ENCODE results near the gene DAPK1.

DNA sequence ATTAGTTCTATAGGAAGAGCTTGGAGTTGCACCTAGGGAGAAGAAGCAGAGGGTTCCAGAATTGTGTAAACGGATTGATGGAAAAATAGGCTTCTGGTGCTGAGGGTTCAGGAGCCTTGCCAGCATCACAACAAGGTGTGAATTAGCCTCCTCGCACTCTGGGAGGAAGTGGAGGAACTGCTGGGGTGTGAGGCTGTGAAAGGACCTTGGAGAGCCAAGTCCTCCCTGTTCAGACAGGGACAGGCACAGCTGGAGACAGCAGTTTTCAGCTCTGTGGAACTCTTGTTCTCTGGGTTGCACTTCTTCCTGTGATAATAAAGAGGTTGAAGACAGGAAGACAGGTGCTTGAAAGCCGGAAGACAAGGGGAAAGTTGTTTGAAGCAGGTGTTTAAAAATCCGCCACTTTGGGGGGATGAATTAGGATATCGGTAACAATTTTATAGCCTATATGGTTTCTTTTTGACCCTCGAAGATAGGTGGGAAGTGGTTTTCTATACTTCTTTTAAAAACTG is 22.6 kb downstream of the DAPK1 start:
- no peak for TF ChIP-seq POLR2AphosphoS5 (IDR thresholded peaks at IDR 0.05)
- TF ChIP-seq, protein P1, sequence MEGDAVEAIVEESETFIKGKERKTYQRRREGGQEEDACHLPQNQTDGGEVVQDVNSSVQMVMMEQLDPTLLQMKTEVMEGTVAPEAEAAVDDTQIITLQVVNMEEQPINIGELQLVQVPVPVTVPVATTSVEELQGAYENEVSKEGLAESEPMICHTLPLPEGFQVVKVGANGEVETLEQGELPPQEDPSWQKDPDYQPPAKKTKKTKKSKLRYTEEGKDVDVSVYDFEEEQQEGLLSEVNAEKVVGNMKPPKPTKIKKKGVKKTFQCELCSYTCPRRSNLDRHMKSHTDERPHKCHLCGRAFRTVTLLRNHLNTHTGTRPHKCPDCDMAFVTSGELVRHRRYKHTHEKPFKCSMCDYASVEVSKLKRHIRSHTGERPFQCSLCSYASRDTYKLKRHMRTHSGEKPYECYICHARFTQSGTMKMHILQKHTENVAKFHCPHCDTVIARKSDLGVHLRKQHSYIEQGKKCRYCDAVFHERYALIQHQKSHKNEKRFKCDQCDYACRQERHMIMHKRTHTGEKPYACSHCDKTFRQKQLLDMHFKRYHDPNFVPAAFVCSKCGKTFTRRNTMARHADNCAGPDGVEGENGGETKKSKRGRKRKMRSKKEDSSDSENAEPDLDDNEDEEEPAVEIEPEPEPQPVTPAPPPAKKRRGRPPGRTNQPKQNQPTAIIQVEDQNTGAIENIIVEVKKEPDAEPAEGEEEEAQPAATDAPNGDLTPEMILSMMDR (IDR thresholded peaks at IDR 0.05) = no peak

All from stomach (tissue), 4 donors.